Measurements from ENCODE around the gene KIT. TPM values are rescaled to one million over a fixed set of nuclear protein-coding genes. Genes with fewer than 3 reads are reported as not detected.

The KIT gene
- total RNA-seq, 2 experiments from 2014 or later, result 0.05 to 0.36 TPM

- H3K36me3 Mint-ChIP-seq (ENCODE audit: low read depth), result no peaks in the 10 kb centered on the region
- Histone ChIP-seq H3K27ac (ENCODE audit: low read depth in 1 of 2, low read length in 2 of 2) (no peak overlapping the region), H3K27me3 (ENCODE audit: control insufficient read depth in 1 of 2, insufficient read depth in 2 of 2, low read length in 2 of 2) (peaks cover 23 to 41% of the 10 kb centered on the region in 2 experiments), H3K9me3 (ENCODE audit: control insufficient read depth in 1 of 2, insufficient read depth in 1 of 2, low read length in 2 of 2) (no peaks in the 10 kb centered on the region), H3K4me3 (ENCODE audit: low read length) (no peak overlapping the region), H3K4me1 (ENCODE audit: insufficient read depth, low read length) (peaks cover 1% of the 10 kb centered on the region), H3K36me3 (ENCODE audit: insufficient read depth, low read length) (no peaks in the 10 kb centered on the region)
- intact Hi-C loops (cut with DNase I, micrococcal nuclease), result no loop called here
- H3K27ac Mint-ChIP-seq, result no peak overlapping the region
- no peak for TF ChIP-seq CTCF (IDR thresholded peaks at IDR 0.05)
- no peaks in the 10 kb centered on the region for H3K9me3 Mint-ChIP-seq
- peaks cover 12% of the 10 kb centered on the region for H3K4me1 Mint-ChIP-seq (ENCODE audit: low read depth)
- no peak for DNase-seq
- H3K27me3 Mint-ChIP-seq, result peaks cover 72% of the 10 kb centered on the region
- no peak overlapping the region for H3K4me3 Mint-ChIP-seq
- POLR2A ChIA-PET, result no interaction called here
- CTCF ChIA-PET, result no interaction called here
- ATAC-seq (ENCODE audit: poor library complexity), result no peak
These were observed 6.6 kb downstream of the KIT start for GRCh38 chr4:54664400-54664799.

GRCh38 chr4:54668014-54668611 is 10.4 kb downstream of the KIT start:
- H3K27me3 Mint-ChIP-seq, result peaks cover 39% of the 10 kb centered on the region
- H3K36me3 Mint-ChIP-seq (ENCODE audit: low read depth), result no peaks in the 10 kb centered on the region
- no peak overlapping the region for H3K4me3 Mint-ChIP-seq
- no peaks in the 10 kb centered on the region for H3K4me1 ChIP-seq (ENCODE audit: insufficient read depth, low read length)
- H3K9me3 ChIP-seq (ENCODE audit: control insufficient read depth in 1 of 2, insufficient read depth in 1 of 2, low read length in 2 of 2), result no peaks in the 10 kb centered on the region
- H3K4me1 Mint-ChIP-seq (ENCODE audit: low read depth), result no peaks in the 10 kb centered on the region
- ChIA-PET CTCF (no interaction called here), POLR2A (no interaction called here)
- ATAC-seq (ENCODE audit: poor library complexity), result no peak
- no peak overlapping the region for H3K27ac Mint-ChIP-seq
- no peaks in the 10 kb centered on the region for H3K36me3 ChIP-seq (ENCODE audit: insufficient read depth, low read length)
- no peak for TF ChIP-seq CTCF (IDR thresholded peaks at IDR 0.05)
- H3K9me3 Mint-ChIP-seq, result no peaks in the 10 kb centered on the region
- DNase-seq, result no peak
- no peak overlapping the region for H3K27ac ChIP-seq (ENCODE audit: low read depth in 1 of 2, low read length in 2 of 2)
- H3K4me3 ChIP-seq (ENCODE audit: low read length), result no peak overlapping the region
- H3K27me3 ChIP-seq (ENCODE audit: control insufficient read depth in 1 of 2, insufficient read depth in 2 of 2, low read length in 2 of 2), result peaks cover 0 to 17% of the 10 kb centered on the region in 2 experiments
- intact Hi-C loops (cut with DNase I, micrococcal nuclease), result no loop called here

- Mint-ChIP-seq H3K4me1 (ENCODE audit: low read depth) (no peaks in the 10 kb centered on the region), H3K9me3 (no peaks in the 10 kb centered on the region), H3K4me3 (no peak overlapping the region), H3K27me3 (peaks cover 27% of the 10 kb centered on the region), H3K36me3 (ENCODE audit: low read depth) (no peaks in the 10 kb centered on the region), H3K27ac (no peak overlapping the region)
- ATAC-seq (ENCODE audit: poor library complexity) (no peak), DNase-seq (no peak)
- intact Hi-C loops (cut with DNase I, micrococcal nuclease), result no loop called here
- CTCF ChIA-PET, result no interaction called here
- Histone ChIP-seq H3K27ac (ENCODE audit: low read depth in 1 of 2, low read length in 2 of 2) (no peak overlapping the region), H3K4me3 (ENCODE audit: low read length) (no peak overlapping the region), H3K36me3 (ENCODE audit: insufficient read depth, low read length) (no peaks in the 10 kb centered on the region), H3K9me3 (ENCODE audit: control insufficient read depth in 1 of 2, insufficient read depth in 1 of 2, low read length in 2 of 2) (no peaks in the 10 kb centered on the region), H3K27me3 (ENCODE audit: control insufficient read depth in 1 of 2, insufficient read depth in 2 of 2, low read length in 2 of 2) (peaks cover 0 to 8% of the 10 kb centered on the region in 2 experiments), H3K4me1 (ENCODE audit: insufficient read depth, low read length) (no peaks in the 10 kb centered on the region)
- TF ChIP-seq CTCF (IDR thresholded peaks at IDR 0.05), result no peak
- POLR2A ChIA-PET, result no interaction called here
These were observed 12.1 kb downstream of the KIT start for GRCh38 chr4:54669831-54670230.
